ENCODE data around the gene RGMB. TPM values are rescaled to one million over a fixed set of nuclear protein-coding genes. Genes with fewer than 3 reads are reported as not detected.
A peak's percentile ranks its signal among the peaks of the same experiment; 100 is the strongest.

Gene RGMB
- total and polyA plus RNA-seq, 2 of the 13 experiments (the other 11 are each of a cell fraction or from before 2014, with no cell fraction given) = 3.0 to 3.8 TPM

DNA sequence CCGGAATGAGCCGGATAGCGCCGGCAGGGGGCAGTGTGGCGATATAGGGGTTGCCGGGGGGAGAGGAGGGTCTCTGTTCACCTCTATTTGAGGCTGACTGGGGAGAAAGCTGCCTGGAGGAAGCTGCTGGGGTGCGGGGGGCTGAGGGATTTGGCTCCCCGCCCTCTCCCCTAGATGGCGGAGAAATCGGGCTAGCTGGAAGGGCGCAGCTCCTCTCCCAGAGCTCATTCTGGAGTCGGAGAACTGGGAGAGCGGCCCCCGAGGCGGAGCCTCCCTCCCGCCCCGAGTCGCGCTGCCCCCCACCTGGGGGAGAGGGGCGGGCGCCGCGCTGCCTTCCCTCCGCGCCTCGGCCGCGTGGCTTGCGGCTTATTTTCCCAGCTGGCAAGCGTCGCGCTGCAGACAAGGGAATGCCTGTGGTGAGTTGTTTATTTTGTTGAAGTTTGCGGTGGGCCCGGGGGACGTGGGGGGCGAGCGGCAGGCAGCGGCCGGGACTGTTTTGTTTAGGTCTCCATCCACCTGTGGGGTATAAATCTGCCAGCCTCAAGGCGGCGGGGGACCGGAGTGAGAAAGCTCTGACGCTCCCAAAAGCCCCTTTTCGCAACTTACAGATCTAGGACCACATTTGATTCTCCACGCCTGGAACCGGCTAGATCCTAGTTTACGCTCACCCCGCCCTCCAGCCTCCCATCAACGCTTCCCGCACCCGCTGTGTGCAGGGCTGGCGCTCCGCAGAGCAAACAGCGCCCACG lies 4.1 kb upstream of the RGMB start:
- H3K9me3 ChIP-seq (ENCODE audit: low read length) = no peaks in the 10 kb centered on the region
- peak overlapping the region; percentile 86 for H3K4me2 ChIP-seq (ENCODE audit: low read depth, low read length)
- in situ Hi-C loops (cut with HindIII; ENCODE audit: extremely low pct_ligation_motif_present, low pct_unique_long_range_greater_than_20kb) (no loop called here), intact Hi-C loops (cut with micrococcal nuclease; ENCODE audit: unreplicated experiment) (loop anchor here (1.0 to 2.0 kb wide), 2 partner anchors 27 to 57 kb away; no protein-coding TSS in a partner anchor)
- FAIRE-seq = no peak
- DNase-seq (ENCODE audit: low spot score) = no peak
- whole genome bisulfite sequencing (ENCODE audit: low lambda C conversion rate) = 0% methylated on average over 6 of the region's 55 CpGs
- H3K27me3 ChIP-seq (ENCODE audit: control insufficient read depth in 1 of 2, insufficient read depth in 2 of 2, low read length in 2 of 2) = peaks cover 0 to 5% of the 10 kb centered on the region in 2 experiments; a peak in 1 of 5 replicates
- ATAC-seq = peak; percentile 2; the same call in 2 of the 3 replicates
- peak overlapping the region; percentile 62 to 81 (median 72) for H3K4me3 ChIP-seq (replicated peaks in 1 of 3; ENCODE audit: insufficient read depth in 1 of 3, low read depth in 2 of 3, low read length in 3 of 3)
- no peaks in the 10 kb centered on the region for H4K20me1 ChIP-seq (ENCODE audit: insufficient read depth, low read length)
- H3K4me1 ChIP-seq (ENCODE audit: insufficient read depth, low read length) = peaks cover 24% of the 10 kb centered on the region
- H3K79me2 ChIP-seq (ENCODE audit: insufficient read depth, low read length) = peaks cover under 1% of the 10 kb centered on the region
- POLR2A ChIA-PET = no interaction called here
- BruUV-seq (replicated peaks) = no TSS peak
- CTCF ChIA-PET (ENCODE audit: low intra/inter-chr PET ratio, low total read pairs) = interaction anchor here (1.3 to 1.7 kb wide), 2 partner anchors 25 to 27 kb away, joined by 3 to 6 read pairs; no protein-coding TSS in a partner anchor
- no peak overlapping the region for H3K27ac ChIP-seq (ENCODE audit: extremely low read length, insufficient read depth, low read length)
- no peaks in the 10 kb centered on the region for H3K36me3 ChIP-seq (replicated peaks in 1 of 2; ENCODE audit: control insufficient read depth in 1 of 2, insufficient read depth in 2 of 2, low read length in 2 of 2)
- no peak overlapping the region for H2AFZ ChIP-seq (ENCODE audit: low read length)
- H3K9ac ChIP-seq (ENCODE audit: insufficient read depth, low read depth, low read length) = peak overlapping the region; percentile 49; the same call in 1 of the 2 replicates
- TF ChIP-seq SNRNP70 (IDR thresholded peaks at IDR 0.05; ENCODE audit: low read depth, low read length) = no peak
- no peak for TF ChIP-seq TOPORS (CRISPR knock-in tag; IDR thresholded peaks at IDR 0.05)
- TF ChIP-seq MZF1 (CRISPR knock-in tag; IDR thresholded peaks at IDR 0.05; ENCODE audit: borderline replicate concordance) = no peak
- TF ChIP-seq, protein P1, sequence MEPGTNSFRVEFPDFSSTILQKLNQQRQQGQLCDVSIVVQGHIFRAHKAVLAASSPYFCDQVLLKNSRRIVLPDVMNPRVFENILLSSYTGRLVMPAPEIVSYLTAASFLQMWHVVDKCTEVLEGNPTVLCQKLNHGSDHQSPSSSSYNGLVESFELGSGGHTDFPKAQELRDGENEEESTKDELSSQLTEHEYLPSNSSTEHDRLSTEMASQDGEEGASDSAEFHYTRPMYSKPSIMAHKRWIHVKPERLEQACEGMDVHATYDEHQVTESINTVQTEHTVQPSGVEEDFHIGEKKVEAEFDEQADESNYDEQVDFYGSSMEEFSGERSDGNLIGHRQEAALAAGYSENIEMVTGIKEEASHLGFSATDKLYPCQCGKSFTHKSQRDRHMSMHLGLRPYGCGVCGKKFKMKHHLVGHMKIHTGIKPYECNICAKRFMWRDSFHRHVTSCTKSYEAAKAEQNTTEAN (CRISPR knock-in tag; conservative IDR thresholded peaks at IDR 0.05) = no peak
- TF ChIP-seq ZNF383 (CRISPR knock-in tag; IDR thresholded peaks at IDR 0.05; ENCODE audit: borderline replicate concordance) = no peak
- TF ChIP-seq ZNF260 (CRISPR knock-in tag; IDR thresholded peaks at IDR 0.05; ENCODE audit: borderline replicate concordance, low read depth) = no peak
- no peak for TF ChIP-seq ZNF773 (CRISPR knock-in tag; IDR thresholded peaks at IDR 0.05; ENCODE audit: borderline replicate concordance)
- TF ChIP-seq BORCS8-MEF2B (CRISPR knock-in tag; IDR thresholded peaks at IDR 0.05) = no peak
- no peak for TF ChIP-seq ZNF558 (CRISPR knock-in tag; IDR thresholded peaks at IDR 0.05; ENCODE audit: borderline replicate concordance)
- TF ChIP-seq, protein P2, sequence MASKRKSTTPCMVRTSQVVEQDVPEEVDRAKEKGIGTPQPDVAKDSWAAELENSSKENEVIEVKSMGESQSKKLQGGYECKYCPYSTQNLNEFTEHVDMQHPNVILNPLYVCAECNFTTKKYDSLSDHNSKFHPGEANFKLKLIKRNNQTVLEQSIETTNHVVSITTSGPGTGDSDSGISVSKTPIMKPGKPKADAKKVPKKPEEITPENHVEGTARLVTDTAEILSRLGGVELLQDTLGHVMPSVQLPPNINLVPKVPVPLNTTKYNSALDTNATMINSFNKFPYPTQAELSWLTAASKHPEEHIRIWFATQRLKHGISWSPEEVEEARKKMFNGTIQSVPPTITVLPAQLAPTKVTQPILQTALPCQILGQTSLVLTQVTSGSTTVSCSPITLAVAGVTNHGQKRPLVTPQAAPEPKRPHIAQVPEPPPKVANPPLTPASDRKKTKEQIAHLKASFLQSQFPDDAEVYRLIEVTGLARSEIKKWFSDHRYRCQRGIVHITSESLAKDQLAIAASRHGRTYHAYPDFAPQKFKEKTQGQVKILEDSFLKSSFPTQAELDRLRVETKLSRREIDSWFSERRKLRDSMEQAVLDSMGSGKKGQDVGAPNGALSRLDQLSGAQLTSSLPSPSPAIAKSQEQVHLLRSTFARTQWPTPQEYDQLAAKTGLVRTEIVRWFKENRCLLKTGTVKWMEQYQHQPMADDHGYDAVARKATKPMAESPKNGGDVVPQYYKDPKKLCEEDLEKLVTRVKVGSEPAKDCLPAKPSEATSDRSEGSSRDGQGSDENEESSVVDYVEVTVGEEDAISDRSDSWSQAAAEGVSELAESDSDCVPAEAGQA (IDR thresholded peaks at IDR 0.05; ENCODE audit: low read depth) = no peak
- TF ChIP-seq, protein P2 (CRISPR knock-in tag; IDR thresholded peaks at IDR 0.05; ENCODE audit: borderline replicate concordance) = no peak
- TF ChIP-seq, protein P3, sequence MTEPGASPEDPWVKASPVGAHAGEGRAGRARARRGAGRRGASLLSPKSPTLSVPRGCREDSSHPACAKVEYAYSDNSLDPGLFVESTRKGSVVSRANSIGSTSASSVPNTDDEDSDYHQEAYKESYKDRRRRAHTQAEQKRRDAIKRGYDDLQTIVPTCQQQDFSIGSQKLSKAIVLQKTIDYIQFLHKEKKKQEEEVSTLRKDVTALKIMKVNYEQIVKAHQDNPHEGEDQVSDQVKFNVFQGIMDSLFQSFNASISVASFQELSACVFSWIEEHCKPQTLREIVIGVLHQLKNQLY (CRISPR knock-in tag; IDR thresholded peaks at IDR 0.05) = no peak
- no peak for TF ChIP-seq RBFOX2 (IDR thresholded peaks at IDR 0.05; ENCODE audit: low read depth, low read length)
- TF ChIP-seq ZBTB7A (CRISPR knock-in tag; IDR thresholded peaks at IDR 0.05) = no peak; the same call in 1 of the 2 replicates
- TF ChIP-seq, protein P4, sequence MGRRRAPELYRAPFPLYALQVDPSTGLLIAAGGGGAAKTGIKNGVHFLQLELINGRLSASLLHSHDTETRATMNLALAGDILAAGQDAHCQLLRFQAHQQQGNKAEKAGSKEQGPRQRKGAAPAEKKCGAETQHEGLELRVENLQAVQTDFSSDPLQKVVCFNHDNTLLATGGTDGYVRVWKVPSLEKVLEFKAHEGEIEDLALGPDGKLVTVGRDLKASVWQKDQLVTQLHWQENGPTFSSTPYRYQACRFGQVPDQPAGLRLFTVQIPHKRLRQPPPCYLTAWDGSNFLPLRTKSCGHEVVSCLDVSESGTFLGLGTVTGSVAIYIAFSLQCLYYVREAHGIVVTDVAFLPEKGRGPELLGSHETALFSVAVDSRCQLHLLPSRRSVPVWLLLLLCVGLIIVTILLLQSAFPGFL (CRISPR knock-in tag; IDR thresholded peaks at IDR 0.05) = no peak

Measured in HepG2 (cell line).